Measurements from ENCODE around the gene EHD4.

EHD4 gene

GRCh38 chr15:41994772-41995475 lies 22.6 kb upstream of the EHD4 start:
- no peak for DNase-seq

- no peak for DNase-seq
Observed at GRCh38 chr15:41994171-41994650, 21.9 kb upstream of the EHD4 start.

GRCh38 chr15:41993472-41994170 lies 21.3 kb upstream of the EHD4 start:
- no peak for DNase-seq

GRCh38 chr15:41992803-41993190 lies 20.4 kb upstream of the EHD4 start:
- DNase-seq = no peak

GRCh38 chr15:41992151-41992802 lies 19.9 kb upstream of the EHD4 start:
- DNase-seq = no peak

- no peak for DNase-seq
Observed at GRCh38 chr15:41990691-41991090, 18.3 kb upstream of the EHD4 start.

- no peak for DNase-seq
Observed at GRCh38 chr15:41990243-41990605, 17.9 kb upstream of the EHD4 start.

GRCh38 chr15:41989573-41990242 lies 17.4 kb upstream of the EHD4 start:
- DNase-seq = no peak

GRCh38 chr15:41988896-41989572 lies 16.7 kb upstream of the EHD4 start:
- no peak for DNase-seq

- no peak for DNase-seq
Observed at GRCh38 chr15:41987925-41988275, 15.5 kb upstream of the EHD4 start.

GRCh38 chr15:41987246-41987924 lies 15.0 kb upstream of the EHD4 start:
- no peak for DNase-seq

GRCh38 chr15:41985236-41986160 lies 13.1 kb upstream of the EHD4 start:
- DNase-seq = no peak

- no peak for DNase-seq
Observed at GRCh38 chr15:41984622-41985021, 12.3 kb upstream of the EHD4 start.

- DNase-seq = no peak
Observed at GRCh38 chr15:41983621-41984571, 11.5 kb upstream of the EHD4 start.

- DNase-seq = no peak
Observed at GRCh38 chr15:41983221-41983620, 10.9 kb upstream of the EHD4 start.

GRCh38 chr15:41982133-41982930 lies 10.0 kb upstream of the EHD4 start:
- DNase-seq = no peak

- no peak for DNase-seq
Observed at GRCh38 chr15:41981371-41982132, 9.2 kb upstream of the EHD4 start.

- no peak for DNase-seq
Observed at GRCh38 chr15:41980654-41981323, 8.4 kb upstream of the EHD4 start.

All from DMS 273 treated with DMSO at 0.1 percent for 48 hours (cell line).